ENCODE measurements around the gene ADK. TPM values are rescaled to one million over a fixed set of nuclear protein-coding genes. Genes with fewer than 3 reads are reported as not detected.

ADK gene
- total and polyA plus RNA-seq, 2 of the 4 experiments (the other 2 are of a cell fraction) = 30.6 to 40.9 TPM

DNA sequence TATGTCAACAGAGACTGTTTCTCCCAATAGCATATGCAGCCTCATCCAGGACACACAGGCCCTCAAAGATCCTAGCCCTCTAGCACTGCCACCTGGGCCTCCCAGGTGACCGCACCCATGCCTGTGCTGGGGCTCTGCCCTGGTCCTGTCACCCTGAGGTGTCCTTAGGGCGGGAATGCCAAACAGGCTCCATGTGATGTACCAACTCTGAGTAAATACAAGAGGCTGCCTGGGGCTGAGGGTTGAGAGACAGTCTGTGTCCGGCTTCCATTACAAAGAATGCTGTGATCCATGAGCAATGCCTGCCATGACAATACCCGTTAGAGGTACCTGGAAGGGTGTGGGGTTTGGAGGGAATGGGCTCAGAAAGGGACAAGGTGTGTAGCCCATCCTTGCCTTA, 592.4 kb downstream of the ADK start:
- Histone ChIP-seq H3K4me1 (ENCODE audit: control insufficient read depth, insufficient read depth, low read length) (no peaks in the 10 kb centered on the region), H2AK5ac (ENCODE audit: low read depth, low read length) (no peak overlapping the region), H2AK9ac (replicated peaks; ENCODE audit: low read depth, low read length, poor library complexity) (no peak overlapping the region), H2BK20ac (ENCODE audit: low read depth, low read length) (no peak overlapping the region), H2BK15ac (ENCODE audit: low read depth, low read length) (no peak overlapping the region), H3K14ac (replicated peaks; ENCODE audit: low read depth, low read length) (no peak overlapping the region), H3K9me1 (ENCODE audit: insufficient read depth, low read length) (peaks cover 6% of the 10 kb centered on the region; the same call in 1 of the 2 replicates), H2BK5ac (ENCODE audit: low read depth, low read length, poor library complexity, severe bottlenecking) (no peak overlapping the region), H2BK120ac (ENCODE audit: low read depth, low read length) (no peak overlapping the region), H3K23ac (ENCODE audit: low read depth, low read length) (no peak overlapping the region), H3K4me2 (ENCODE audit: low read depth, low read length) (no peak overlapping the region), H3K79me1 (ENCODE audit: low read depth in 1 of 2, low read length in 2 of 2) (no peaks in the 10 kb centered on the region), H3K36me3 (ENCODE audit: control insufficient read depth, insufficient read depth, low read length) (no peaks in the 10 kb centered on the region), H3K9me3 (ENCODE audit: control insufficient read depth, insufficient read depth, low read length) (no peaks in the 10 kb centered on the region), H3K18ac (ENCODE audit: low read depth, low read length) (no peak overlapping the region), H4K8ac (ENCODE audit: low read depth in 2 of 2, low read length in 2 of 2) (no peak overlapping the region), H3K27ac (ENCODE audit: insufficient read depth, low read length) (no peak overlapping the region), H4K5ac (ENCODE audit: low read depth, low read length) (no peak overlapping the region), H3K56ac (ENCODE audit: extremely low read depth, insufficient read depth, low read length) (no peak overlapping the region), H3K9ac (ENCODE audit: low read depth, low read length) (no peak overlapping the region), H4K20me1 (ENCODE audit: insufficient read depth, low read length) (no peaks in the 10 kb centered on the region), H2AFZ (replicated peaks; ENCODE audit: low read length, poor library complexity) (no peak overlapping the region), H3K4me3 (ENCODE audit: insufficient read depth, low read depth, low read length) (no peak overlapping the region), H3K4ac (ENCODE audit: low read depth, low read length) (no peak overlapping the region), H3K27me3 (ENCODE audit: control insufficient read depth, insufficient read depth, low read length) (no peaks in the 10 kb centered on the region), H4K91ac (ENCODE audit: insufficient read depth, low read depth, low read length) (no peak overlapping the region)
- intact Hi-C loops (cut with micrococcal nuclease) = no loop called here
- ATAC-seq (ENCODE audit: low read depth) (no peak), DNase-seq (no peak)
- ChIA-PET POLR2A (ENCODE audit: unreplicated experiment) (no interaction called here), CTCF (no interaction called here)
- in situ Hi-C loops (cut with MboI; ENCODE audit: low sequenced_read_pairs) = no loop called here
- BruUV-seq (replicated peaks) = no TSS peak
- dilution Hi-C loops (cut with HindIII; ENCODE audit: low sequenced_read_pairs, unreplicated experiment) = no loop called here
- TF ChIP-seq MAZ (IDR thresholded peaks at IDR 0.05; ENCODE audit: borderline replicate concordance, low read depth, low read length) (no peak), RAD21 (IDR thresholded peaks at IDR 0.05; ENCODE audit: low read length) (no peak), MXI1 (IDR thresholded peaks at IDR 0.05; ENCODE audit: borderline replicate concordance, low read depth, low read length) (no peak), MAFK (IDR thresholded peaks at IDR 0.05; ENCODE audit: low read depth, low read length) (no peak), CEBPB (IDR thresholded peaks at IDR 0.05; ENCODE audit: low read depth, low read length) (no peak), CHD1 (IDR thresholded peaks at IDR 0.05; ENCODE audit: low read depth, low read length) (no peak), POLR2A (IDR thresholded peaks at IDR 0.05; ENCODE audit: low read depth, low read length) (no peak), USF2 (IDR thresholded peaks at IDR 0.05; ENCODE audit: low read depth, low read length) (no peak), FOS (IDR thresholded peaks at IDR 0.05; ENCODE audit: low read depth, low read length) (no peak), NFE2L2 (IDR thresholded peaks at IDR 0.05; ENCODE audit: low read depth, low read length) (no peak), BHLHE40 (IDR thresholded peaks at IDR 0.05; ENCODE audit: low read depth, low read length) (no peak), RFX5 (IDR thresholded peaks at IDR 0.05; ENCODE audit: low read depth, low read length) (no peak), RCOR1 (IDR thresholded peaks at IDR 0.05; ENCODE audit: insufficient replicate concordance, low read length) (no peak), SMC3 (IDR thresholded peaks at IDR 0.05; ENCODE audit: low read depth, low read length) (no peak), ELK1 (IDR thresholded peaks at IDR 0.05; ENCODE audit: borderline replicate concordance, low read depth, low read length) (no peak)
- TF ChIP-seq, protein P1, sequence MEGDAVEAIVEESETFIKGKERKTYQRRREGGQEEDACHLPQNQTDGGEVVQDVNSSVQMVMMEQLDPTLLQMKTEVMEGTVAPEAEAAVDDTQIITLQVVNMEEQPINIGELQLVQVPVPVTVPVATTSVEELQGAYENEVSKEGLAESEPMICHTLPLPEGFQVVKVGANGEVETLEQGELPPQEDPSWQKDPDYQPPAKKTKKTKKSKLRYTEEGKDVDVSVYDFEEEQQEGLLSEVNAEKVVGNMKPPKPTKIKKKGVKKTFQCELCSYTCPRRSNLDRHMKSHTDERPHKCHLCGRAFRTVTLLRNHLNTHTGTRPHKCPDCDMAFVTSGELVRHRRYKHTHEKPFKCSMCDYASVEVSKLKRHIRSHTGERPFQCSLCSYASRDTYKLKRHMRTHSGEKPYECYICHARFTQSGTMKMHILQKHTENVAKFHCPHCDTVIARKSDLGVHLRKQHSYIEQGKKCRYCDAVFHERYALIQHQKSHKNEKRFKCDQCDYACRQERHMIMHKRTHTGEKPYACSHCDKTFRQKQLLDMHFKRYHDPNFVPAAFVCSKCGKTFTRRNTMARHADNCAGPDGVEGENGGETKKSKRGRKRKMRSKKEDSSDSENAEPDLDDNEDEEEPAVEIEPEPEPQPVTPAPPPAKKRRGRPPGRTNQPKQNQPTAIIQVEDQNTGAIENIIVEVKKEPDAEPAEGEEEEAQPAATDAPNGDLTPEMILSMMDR (conservative IDR thresholded peaks at IDR 0.05; ENCODE audit: low read depth, low read length) = no peak
- 78% methylated on average over 3 of the region's 4 CpGs; no CpG with 5 or more reads in 1 of the 2 experiments for WGBS, 2 experiments (ENCODE audit: extremely low coverage in 2 of 2, insufficient read length in 1 of 2)

Data from IMR-90 (cell line).